ENCODE data around the gene GMPPA.

DNA sequence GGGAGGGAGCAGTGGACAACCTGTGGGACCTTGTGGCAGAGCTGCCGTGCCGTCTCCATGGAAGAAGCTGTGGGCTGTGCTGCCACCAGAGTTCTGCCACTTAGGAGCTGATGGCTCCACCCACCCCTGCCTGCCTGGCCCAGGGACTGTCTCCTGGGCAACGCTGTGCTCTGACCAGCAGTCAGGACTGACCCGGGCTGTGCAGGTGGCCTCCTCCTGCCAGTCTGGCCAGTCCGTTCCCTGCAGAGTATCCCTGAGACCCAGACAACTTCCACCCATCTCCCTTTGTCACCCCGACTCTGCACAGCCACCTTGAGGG is 28.3 kb downstream of the GMPPA start:
- no peak for TF ChIP-seq POLR2AphosphoS5 (IDR thresholded peaks at IDR 0.05; ENCODE audit: low read depth, low read length)
- TF ChIP-seq POLR2A (IDR thresholded peaks at IDR 0.05; ENCODE audit: low read depth, low read length) = no peak
- no peak for TF ChIP-seq TAF1 (IDR thresholded peaks at IDR 0.05; ENCODE audit: borderline replicate concordance, low read depth, low read length)
